ENCODE results near the gene RAB3GAP2. TPM values are rescaled to one million over a fixed set of nuclear protein-coding genes. Genes with fewer than 3 reads are reported as not detected.
"Not testable (repeated sequence)": the region's sequence is repeated elsewhere in the genome, so short reads cannot be mapped to it uniquely, and the experiment has no call there.

The RAB3GAP2 gene
- total RNA-seq, 1 donor from 2014 or later = 21.6 TPM

DNA sequence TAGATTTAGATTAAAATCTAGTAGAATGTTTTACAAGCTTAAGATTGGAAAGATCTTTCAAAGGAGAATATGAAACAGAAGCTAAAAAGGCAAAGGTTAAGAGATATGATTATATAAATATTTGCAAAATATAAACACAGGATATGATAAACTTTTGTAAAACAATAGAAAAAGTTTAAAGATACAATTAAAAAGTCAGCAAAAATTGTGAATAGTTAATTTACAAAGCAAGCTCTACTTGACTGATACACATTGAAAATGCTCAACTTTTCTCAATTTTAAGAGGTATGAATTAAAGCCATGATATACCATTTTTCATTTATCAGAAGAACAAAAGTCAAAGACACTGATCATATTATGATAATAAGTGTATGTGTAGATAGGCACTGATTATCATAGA, 21.0 kb downstream of the RAB3GAP2 start:
- TF ChIP-seq, protein P1, sequence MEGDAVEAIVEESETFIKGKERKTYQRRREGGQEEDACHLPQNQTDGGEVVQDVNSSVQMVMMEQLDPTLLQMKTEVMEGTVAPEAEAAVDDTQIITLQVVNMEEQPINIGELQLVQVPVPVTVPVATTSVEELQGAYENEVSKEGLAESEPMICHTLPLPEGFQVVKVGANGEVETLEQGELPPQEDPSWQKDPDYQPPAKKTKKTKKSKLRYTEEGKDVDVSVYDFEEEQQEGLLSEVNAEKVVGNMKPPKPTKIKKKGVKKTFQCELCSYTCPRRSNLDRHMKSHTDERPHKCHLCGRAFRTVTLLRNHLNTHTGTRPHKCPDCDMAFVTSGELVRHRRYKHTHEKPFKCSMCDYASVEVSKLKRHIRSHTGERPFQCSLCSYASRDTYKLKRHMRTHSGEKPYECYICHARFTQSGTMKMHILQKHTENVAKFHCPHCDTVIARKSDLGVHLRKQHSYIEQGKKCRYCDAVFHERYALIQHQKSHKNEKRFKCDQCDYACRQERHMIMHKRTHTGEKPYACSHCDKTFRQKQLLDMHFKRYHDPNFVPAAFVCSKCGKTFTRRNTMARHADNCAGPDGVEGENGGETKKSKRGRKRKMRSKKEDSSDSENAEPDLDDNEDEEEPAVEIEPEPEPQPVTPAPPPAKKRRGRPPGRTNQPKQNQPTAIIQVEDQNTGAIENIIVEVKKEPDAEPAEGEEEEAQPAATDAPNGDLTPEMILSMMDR (conservative IDR thresholded peaks at IDR 0.05; ENCODE audit: low read depth, low read length) = no peak
- no peak overlapping the region for H3K4me3 ChIP-seq (ENCODE audit: low read depth, low read length)

DNA sequence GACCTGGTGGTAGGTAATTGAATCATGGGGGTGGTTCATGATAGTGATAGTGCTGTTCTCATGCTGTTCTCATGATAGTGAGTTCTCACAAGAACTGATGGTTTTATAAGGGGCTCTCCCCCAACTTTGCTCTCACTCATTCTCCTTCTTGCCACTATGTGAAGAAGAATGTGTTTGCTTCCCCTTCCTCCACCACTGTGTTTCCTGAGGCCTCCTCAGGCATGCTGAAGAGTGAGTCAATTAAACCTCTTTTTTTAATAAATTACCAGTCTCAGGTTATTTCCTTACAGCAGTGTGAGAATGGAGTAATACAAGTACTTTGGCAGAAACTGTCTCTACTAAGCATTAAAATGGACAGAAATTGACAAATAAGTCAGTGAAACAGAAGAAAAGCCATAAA, 21.6 kb downstream of the RAB3GAP2 start:
- no peak overlapping the region for H3K4me3 ChIP-seq (ENCODE audit: low read depth, low read length)
- TF ChIP-seq, protein P1 (conservative IDR thresholded peaks at IDR 0.05; ENCODE audit: low read depth, low read length) = no peak
- DNase-seq (ENCODE audit: low read depth) = no peak

More for the DNA sequence above, 21.0 kb downstream of the RAB3GAP2 start:
- DNase-seq (ENCODE audit: low read depth) = no peak

DNA sequence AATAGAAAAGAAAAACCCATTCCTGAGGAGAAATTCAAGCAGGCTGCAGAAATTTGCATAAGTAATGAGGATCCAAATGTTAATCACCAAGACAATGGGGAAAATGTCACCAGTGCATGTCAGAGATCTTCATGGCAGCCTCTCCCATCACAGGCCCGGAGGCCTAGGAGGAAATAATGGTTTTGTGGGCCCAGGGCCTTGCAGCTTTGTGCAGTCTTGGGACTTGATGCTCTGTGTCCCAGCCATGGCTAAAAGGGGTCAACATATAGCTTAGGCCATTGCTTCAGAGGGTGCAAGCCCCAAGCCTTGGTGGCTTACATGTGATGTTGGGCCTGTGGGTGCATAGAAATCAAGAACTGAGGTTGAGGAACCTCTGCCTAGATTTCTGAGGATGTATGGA, 22.7 kb downstream of the RAB3GAP2 start:
- TF ChIP-seq, protein P1 (conservative IDR thresholded peaks at IDR 0.05; ENCODE audit: low read depth, low read length) = no peak
- no peak for DNase-seq (ENCODE audit: low read depth)
- no peak overlapping the region for H3K4me3 ChIP-seq (ENCODE audit: low read depth, low read length)

DNA sequence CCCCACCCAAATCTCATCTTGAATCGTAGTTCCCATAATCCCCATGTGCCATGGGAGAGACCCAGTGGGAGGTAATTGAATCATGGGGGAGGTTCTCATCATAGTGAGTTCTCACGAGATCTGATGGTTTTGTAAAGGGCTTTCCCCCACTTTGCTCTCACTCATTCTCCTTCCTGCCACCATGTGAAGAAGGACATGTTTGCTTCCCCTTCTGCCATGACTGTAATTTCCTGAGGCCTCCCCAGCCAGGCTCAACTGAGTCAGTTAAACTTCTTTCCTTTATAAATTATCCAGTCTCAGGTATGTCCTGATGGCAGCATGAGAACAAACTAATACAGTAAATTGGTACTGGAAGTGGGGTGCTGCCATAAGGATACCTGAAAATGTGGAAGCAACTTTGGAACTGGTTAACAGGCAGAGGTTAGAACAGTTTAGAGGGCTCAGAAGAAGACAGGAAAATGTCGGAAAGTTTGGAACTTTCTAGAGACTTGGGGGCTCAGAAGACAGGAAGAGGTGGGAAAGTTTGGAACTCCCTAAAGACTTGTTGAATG, 23.5 kb downstream of the RAB3GAP2 start:
- not testable (repeated sequence) for DNase-seq (ENCODE audit: low read depth); H3K4me3 ChIP-seq (ENCODE audit: low read depth, low read length)

DNA sequence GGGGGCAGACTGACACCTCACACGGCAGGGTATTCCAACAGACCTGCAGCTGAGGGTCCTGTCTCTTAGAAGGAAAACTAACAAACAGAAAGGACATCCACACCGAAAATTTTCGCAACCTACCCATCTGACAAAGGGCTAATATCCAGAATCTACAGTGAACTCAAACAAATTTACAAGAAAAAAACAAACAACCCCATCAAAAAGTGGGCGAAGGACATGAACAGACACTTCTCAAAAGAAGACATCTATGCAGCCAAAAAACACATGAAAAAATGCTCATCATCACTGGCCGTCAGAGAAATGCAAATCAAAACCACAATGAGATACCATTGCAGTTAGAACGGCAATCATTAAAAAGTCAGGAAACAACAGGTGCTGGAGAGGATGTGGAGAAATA, 26.4 kb downstream of the RAB3GAP2 start:
- DNase-seq (ENCODE audit: low read depth) = not testable (repeated sequence)

DNA sequence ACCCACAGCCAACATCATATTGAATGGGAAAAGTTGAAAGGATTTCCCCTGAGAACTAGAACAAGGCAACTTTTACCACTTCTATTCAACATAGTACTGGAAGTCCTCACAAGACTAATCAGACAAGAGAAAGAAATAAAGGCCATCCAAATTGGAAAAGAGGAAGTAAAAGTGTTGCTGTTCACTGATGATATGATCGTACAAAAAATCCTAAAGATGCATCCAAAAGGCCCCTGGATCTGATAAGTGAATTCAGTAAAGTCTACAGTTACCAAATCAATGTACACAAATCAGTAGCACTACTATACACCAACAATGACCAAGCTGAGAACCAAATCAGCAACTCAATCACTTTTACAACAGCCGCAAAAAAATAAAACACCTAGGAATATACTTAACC, 28.3 kb downstream of the RAB3GAP2 start:
- TF ChIP-seq, protein P1 (conservative IDR thresholded peaks at IDR 0.05; ENCODE audit: low read depth, low read length) = no peak
- no peak overlapping the region for H3K4me3 ChIP-seq (ENCODE audit: low read depth, low read length)
- DNase-seq (ENCODE audit: low read depth) = no peak

More for the DNA sequence above, 26.4 kb downstream of the RAB3GAP2 start:
- H3K4me3 ChIP-seq (ENCODE audit: low read depth, low read length) = not testable (repeated sequence)

DNA sequence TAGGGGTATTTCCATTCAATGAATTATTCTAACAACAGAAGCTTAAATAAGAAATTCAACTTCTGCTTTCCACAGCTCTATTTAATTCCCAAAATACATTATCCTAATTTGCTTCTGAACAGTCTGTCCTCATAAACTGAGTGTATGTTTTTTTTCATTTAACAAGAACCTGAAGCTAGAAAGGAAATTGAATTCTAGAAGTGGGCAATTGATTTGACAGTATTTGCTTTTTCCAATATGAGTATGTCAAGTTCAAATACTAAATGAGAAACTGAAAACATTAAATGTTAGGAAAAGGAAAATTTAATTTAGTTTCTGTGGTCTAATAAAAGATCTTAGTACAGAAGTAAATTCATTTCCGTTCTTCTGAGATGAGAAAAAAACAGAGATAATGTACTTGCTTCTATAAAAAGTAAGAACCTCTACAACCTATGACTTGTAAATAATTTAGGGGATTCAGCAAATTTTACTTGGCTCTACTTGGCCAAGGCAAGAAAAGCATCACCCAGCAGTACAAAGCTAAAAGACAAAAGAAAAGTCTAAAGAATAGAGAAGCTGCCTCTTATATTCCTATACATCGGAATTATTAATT, 31.1 kb downstream of the RAB3GAP2 start:
- no peak for DNase-seq (ENCODE audit: low read depth)
- TF ChIP-seq, protein P1 (conservative IDR thresholded peaks at IDR 0.05; ENCODE audit: low read depth, low read length) = no peak
- H3K4me3 ChIP-seq (ENCODE audit: low read depth, low read length) = no peak overlapping the region

DNA sequence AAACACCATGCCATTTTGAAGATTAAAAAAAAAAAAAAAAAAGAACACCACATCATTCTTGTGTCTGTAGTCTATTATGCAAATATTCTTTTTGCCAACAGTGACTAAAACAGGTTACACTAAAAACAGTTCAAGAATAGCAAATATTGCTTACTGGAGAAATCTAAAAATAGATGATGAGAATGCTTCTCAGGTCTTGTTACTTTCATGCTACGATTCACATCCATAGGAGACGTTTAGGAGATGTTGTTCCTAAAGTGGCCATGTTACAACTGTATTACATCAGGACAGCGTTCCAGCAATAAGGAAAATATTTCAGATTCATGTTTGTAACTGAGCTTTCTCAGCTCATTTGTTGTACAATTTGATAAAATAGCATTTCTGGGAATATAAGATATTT, 32.3 kb downstream of the RAB3GAP2 start:
- TF ChIP-seq, protein P1 (conservative IDR thresholded peaks at IDR 0.05; ENCODE audit: low read depth, low read length) = no peak
- DNase-seq (ENCODE audit: low read depth) = no peak
- H3K4me3 ChIP-seq (ENCODE audit: low read depth, low read length) = no peak overlapping the region

All from epithelial cell of proximal tubule (primary cell).